H1 (cell line): ENCODE measurements around the gene RGS21. TPM values are rescaled to one million over a fixed set of nuclear protein-coding genes. Genes with fewer than 3 reads are reported as not detected.

Experiments used
- CTCF ChIA-PET: fragments of 300-600 bp; sonication (Branson Sonifier 250); formaldehyde crosslinking; loops from one replicate; lab custom pipeline; 2021; ENCODE audit not compliant: partially characterized antibody; lab: Charles Lee
- POLR2A ChIA-PET: fragments of 300-600 bp; sonication (Branson Sonifier 250); formaldehyde crosslinking; loops from one replicate; lab custom pipeline; 2021; ENCODE audit warnings: inconsistent platforms; ENCODE audit not compliant: partially characterized antibody; lab: Charles Lee
- DNase-seq, 2 experiments: peaks; one replicate each; pipeline versions ENCODE4 v3.0.0 to v3.0.0-alpha.2; 2010 to 2022; ENCODE audit warnings: low spot score in 2 of 2, low read depth in 1 of 2, mixed read lengths in 1 of 2
- FAIRE-seq: peaks from 2 replicates; lab custom pipeline; 2011; peaks lifted over from hg19 to GRCh38; lab: Jason Lieb, UNC
- H2AFZ ChIP-seq: 2 replicates; pipeline ENCODE4 v1.8.1; 2012; ENCODE audit warnings: low read length, inconsistent platforms
- H2AK5ac ChIP-seq: 2 replicates; pipeline ENCODE4 v1.6.1; 2013; ENCODE audit warnings: low read depth, low read length
- H2BK120ac ChIP-seq: replicated peaks from 2 replicates; pipeline ENCODE3; 2013; ENCODE audit warnings: low read depth, low read length, inconsistent platforms
- H2BK12ac ChIP-seq: 2 replicates; pipeline ENCODE4 v1.6.1; 2013; ENCODE audit warnings: low read depth, low read length
- H2BK15ac ChIP-seq: 2 replicates; pipeline ENCODE4 v1.6.1; 2013; ENCODE audit warnings: low read length
- H2BK20ac ChIP-seq: 2 replicates; pipeline ENCODE4 v1.6.1; 2013; ENCODE audit warnings: low read length
- H2BK5ac ChIP-seq: 2 replicates; pipeline ENCODE4 v1.6.1; 2013; ENCODE audit warnings: low read depth, low read length
- H3K14ac ChIP-seq: 2 replicates; pipeline ENCODE4 v1.6.1; 2013; ENCODE audit warnings: inconsistent platforms; ENCODE audit not compliant: insufficient read length
- H3K18ac ChIP-seq: 2 replicates; pipeline ENCODE4 v1.6.1; 2013; ENCODE audit warnings: low read length; ENCODE audit errors: extremely low read depth
- H3K23ac ChIP-seq: 2 replicates; pipeline ENCODE4 v1.6.1; 2013; ENCODE audit warnings: inconsistent platforms; ENCODE audit not compliant: insufficient read length
- H3K23me2 ChIP-seq: 2 replicates; pipeline ENCODE4 v1.6.1; 2013; ENCODE audit warnings: low read depth, low read length
- H3K27ac ChIP-seq: 2 replicates; pipeline ENCODE4 v1.6.1; 2011; ENCODE audit warnings: low read depth, low read length, inconsistent platforms
- H3K27me3 ChIP-seq, 4 experiments: replicated peaks in 1 of 4; 1 replicate in 1 of 4; 2 replicates in 3 of 4; pipeline versions ENCODE4 v1.6.1 to v1.8.1; 2011 to 2013; ENCODE audit warnings: low read length in 3 of 4, mild to moderate bottlenecking in 3 of 4, inconsistent platforms in 2 of 4, mixed read lengths in 2 of 4, moderate library complexity in 1 of 4; ENCODE audit not compliant: control insufficient read depth in 3 of 4, insufficient read depth in 3 of 4; ENCODE audit errors: extremely low read depth in 1 of 4
- H3K36me3 ChIP-seq, 4 experiments: 2 replicates each; pipeline versions ENCODE4 v1.6.1 to v1.8.1; 2011 to 2013; ENCODE audit warnings: mild to moderate bottlenecking in 4 of 4, low read length in 3 of 4, moderate library complexity in 2 of 4, control low read depth in 1 of 4, inconsistent platforms in 1 of 4; ENCODE audit not compliant: insufficient read depth in 4 of 4, control insufficient read depth in 2 of 4
- H3K4ac ChIP-seq: replicated peaks from 2 replicates; pipeline ENCODE3; 2013; ENCODE audit warnings: low read length, low read depth, mixed read lengths, inconsistent platforms; ENCODE audit not compliant: insufficient read length
- H3K4me1 ChIP-seq, 4 experiments: replicated peaks in 1 of 4; 1 replicate in 1 of 4; 2 replicates in 3 of 4; pipeline versions ENCODE4 v1.6.1 to v1.8.1; 2011 to 2013; ENCODE audit warnings: low read length in 3 of 4, inconsistent platforms in 2 of 4, mixed read lengths in 1 of 4; ENCODE audit not compliant: insufficient read depth in 4 of 4, control insufficient read depth in 3 of 4
- H3K4me2 ChIP-seq, 2 experiments: 2 replicates each; pipeline versions ENCODE4 v1.6.1 to v1.8.1; 2011 to 2013; ENCODE audit warnings: low read depth in 2 of 2, low read length in 2 of 2, control low read depth in 1 of 2, inconsistent platforms in 1 of 2, mild to moderate bottlenecking in 1 of 2; ENCODE audit not compliant: insufficient read depth in 1 of 2
- H3K4me3 ChIP-seq, 4 experiments: fragments of 200-600, 300-600 bp in 1 of 4; sonication (generic), shearing (Covaris generic), sonication (Bioruptor Twin) in 1 of 4; 2 replicates each; pipeline versions ENCODE4 v1.5.1 to v1.8.1; 2011 to 2016; ENCODE audit warnings: low read length in 4 of 4, low read depth in 3 of 4, control low read depth in 2 of 4, inconsistent platforms in 2 of 4, mild to moderate bottlenecking in 2 of 4, mixed read lengths in 1 of 4, moderate library complexity in 1 of 4; ENCODE audit not compliant: insufficient read depth in 2 of 4; ENCODE audit errors: extremely low read depth in 1 of 4
- H3K56ac ChIP-seq: replicated peaks from 2 replicates; pipeline ENCODE3; 2013; ENCODE audit warnings: low read depth, mild to moderate bottlenecking, mixed read lengths, low read length, inconsistent platforms; ENCODE audit not compliant: insufficient read length
- H3K79me1 ChIP-seq: 2 replicates; pipeline ENCODE4 v1.6.1; 2013; ENCODE audit warnings: low read depth, low read length, control low read depth
- H3K79me2 ChIP-seq, 2 experiments: 2 replicates each; pipeline versions ENCODE4 v1.6.1 to v1.8.1; 2012 to 2013; ENCODE audit warnings: low read length in 2 of 2, mild to moderate bottlenecking in 2 of 2, inconsistent platforms in 1 of 2; ENCODE audit not compliant: insufficient read depth in 2 of 2, control insufficient read depth in 1 of 2
- H3K9ac ChIP-seq, 4 experiments: replicated peaks in 1 of 4; 1 replicate in 1 of 4; 2 replicates in 3 of 4; pipeline versions ENCODE4 v1.6.1 to v1.8.1; 2011 to 2013; ENCODE audit warnings: low read depth in 3 of 4, low read length in 3 of 4, control low read depth in 2 of 4, mild to moderate bottlenecking in 2 of 4, moderate library complexity in 2 of 4, inconsistent platforms in 1 of 4; ENCODE audit errors: extremely low read depth in 1 of 4
- H3K9me3 ChIP-seq, 2 experiments: 2 replicates each; pipeline versions ENCODE4 v1.6.1 to v1.8.1; 2012 to 2013; ENCODE audit warnings: mild to moderate bottlenecking in 2 of 2, moderate library complexity in 2 of 2, control low read depth in 1 of 2, inconsistent platforms in 1 of 2, low read depth in 1 of 2, low read length in 1 of 2, mixed read lengths in 1 of 2; ENCODE audit not compliant: insufficient read depth in 2 of 2
- H4K20me1 ChIP-seq, 2 experiments: replicated peaks in 1 of 2; 2 replicates each; pipeline versions ENCODE3 to v1.8.1; 2011 to 2013; ENCODE audit warnings: inconsistent platforms in 2 of 2, low read length in 2 of 2, mild to moderate bottlenecking in 1 of 2; ENCODE audit not compliant: insufficient read depth in 2 of 2, control insufficient read depth in 1 of 2
- H4K5ac ChIP-seq: 2 replicates; pipeline ENCODE4 v1.6.1; 2013; ENCODE audit warnings: low read length, low read depth, mixed read lengths, inconsistent platforms; ENCODE audit not compliant: insufficient read length
- H4K8ac ChIP-seq: 2 replicates; pipeline ENCODE4 v1.8.0; 2013; ENCODE audit warnings: mild to moderate bottlenecking, moderate library complexity, low read length, inconsistent platforms; ENCODE audit not compliant: insufficient read depth; ENCODE audit errors: extremely low read depth
- H4K91ac ChIP-seq: replicated peaks from 2 replicates; pipeline ENCODE3; 2013; ENCODE audit warnings: low read length, mixed read lengths, inconsistent platforms; ENCODE audit not compliant: insufficient read length
- BACH1 ChIP-seq: IDR thresholded peaks from 2 replicates; pipeline ENCODE4 v1.6.1; 2012; ENCODE audit warnings: low read length, improper control_type of control experiment
- BCL11A ChIP-seq, 2 experiments: IDR thresholded peaks; one replicate each; pipeline ENCODE4 v1.6.1; 2011; ENCODE audit warnings: low read depth in 2 of 2, low read length in 2 of 2, mild to moderate bottlenecking in 2 of 2
- CEBPB ChIP-seq: IDR thresholded peaks from 2 replicates; pipeline ENCODE4 v1.6.1; 2012; ENCODE audit warnings: low read depth, low read length
- CHD2 ChIP-seq: IDR thresholded peaks from 2 replicates; pipeline ENCODE4 v1.6.1; 2012; ENCODE audit warnings: low read length, improper control_type of control experiment
- CTBP2 ChIP-seq: IDR thresholded peaks from 2 replicates; pipeline ENCODE4 v1.7.0; 2011; ENCODE audit warnings: borderline replicate concordance, mild to moderate bottlenecking, moderate library complexity, mixed read lengths, low read length; ENCODE audit not compliant: insufficient read depth, insufficient read length
- EGR1 ChIP-seq: IDR thresholded peaks from 2 replicates; pipeline ENCODE4 v1.6.1; 2011; ENCODE audit warnings: low read depth, low read length, borderline replicate concordance
- JUND ChIP-seq: IDR thresholded peaks from 2 replicates; pipeline ENCODE4 v1.6.1; 2011; ENCODE audit warnings: mild to moderate bottlenecking, improper control_type of control experiment, low read length
- SIX5 ChIP-seq: IDR thresholded peaks from 2 replicates; pipeline ENCODE4 v1.6.1; 2011; ENCODE audit warnings: mild to moderate bottlenecking, low read depth, low read length
- SP1 ChIP-seq: IDR thresholded peaks from 2 replicates; pipeline ENCODE4 v1.6.1; 2011; ENCODE audit warnings: low read depth, low read length
- SP2 ChIP-seq: IDR thresholded peaks from 2 replicates; pipeline ENCODE4 v1.6.1; 2012; ENCODE audit warnings: mild to moderate bottlenecking, low read length, inconsistent platforms
- SP4 ChIP-seq: IDR thresholded peaks from 2 replicates; pipeline ENCODE4 v1.6.1; 2012; ENCODE audit warnings: low read length, inconsistent platforms
- SUZ12 ChIP-seq: fragments of 200-600 bp; sonication (generic); IDR thresholded peaks from 2 replicates; pipeline ENCODE4 v1.6.1; 2012; ENCODE audit warnings: mild to moderate bottlenecking, inconsistent platforms, low read length, moderate library complexity, mixed read lengths
- TEAD4 ChIP-seq: IDR thresholded peaks from 2 replicates; pipeline ENCODE4 v1.6.1; 2012; ENCODE audit warnings: low read depth, low read length, inconsistent platforms, mixed read lengths
- WGBS, 2 experiments: shearing (Covaris generic) in 1 of 2; methylation state at CpG; one replicate each; pipeline versions ENCODE4 v1.1.6 to v1.1.7; 2013 to 2015; ENCODE audit warnings: low lambda C conversion rate in 2 of 2, mixed read lengths in 2 of 2, inconsistent platforms in 1 of 2, low coverage in 1 of 2, missing lambda C conversion rate in 1 of 2; ENCODE audit not compliant: insufficient replicate concordance in 2 of 2, insufficient coverage in 1 of 2, insufficient read length in 1 of 2; ENCODE audit errors: extremely low coverage in 1 of 2, missing lambda C conversion rate in 1 of 2; 5-methylcytosine and 5-hydroxymethylcytosine counted together
- polyA plus RNA-seq, 7 experiments: library from polyadenylated mRNA; depleted of rRNA in 3 of 7; stranded (reverse) in 5 of 7; unstranded in 2 of 7; fragments of >200 nt in 5 of 7; fragments of 200-250 nt in 2 of 7; gene quantifications; 1 replicate in 5 of 7; 2 replicates in 1 of 7; 4 replicates in 1 of 7; pipeline versions ENCODE4 v1.2.1 to v1.2.3, GENCODE V29; 2011 to 2013; ENCODE audit warnings: missing spikeins in 2 of 7, mixed read lengths in 2 of 7
- total RNA-seq: library from RNA; stranded (reverse); fragmentation: NEBNext Ultra II Directional; extraction: Animal tissue kit (Norgen Biotek cat#: 25700); gene quantifications from 2 replicates; pipeline ENCODE4 v1.2.1, GENCODE V29; 2021

Gene RGS21
- total and polyA plus RNA-seq, 2 of the 8 experiments (the other 6 are each of a cell fraction or from before 2014, with no cell fraction given), result not detected

DNA sequence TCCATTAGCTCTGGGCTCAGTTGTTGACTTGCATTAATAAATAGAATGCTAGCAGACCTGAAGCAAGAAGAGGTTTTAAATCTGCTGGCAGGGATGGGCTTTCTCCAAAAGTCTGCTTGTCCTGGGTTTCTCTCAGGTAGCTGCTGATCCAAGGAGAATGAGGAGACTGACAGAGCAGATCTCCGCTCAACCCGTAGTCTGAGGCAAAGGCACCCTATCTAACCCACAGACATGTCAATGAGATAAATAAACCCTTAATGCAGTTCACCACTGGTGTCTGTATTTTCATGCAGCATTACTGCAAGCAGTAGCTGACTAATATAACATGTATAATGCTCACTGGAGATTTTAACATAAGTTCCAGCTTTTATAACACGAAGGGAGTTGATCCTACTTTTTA, 44.1 kb upstream of the RGS21 start:
- WGBS, 2 experiments, result 89% methylated on average over 3 of the region's 3 CpGs; no CpG with 5 or more reads in 1 of the 2 experiments
- Histone ChIP-seq H3K79me1 (no peaks in the 10 kb centered on the region), H4K20me1 (no peaks in the 10 kb centered on the region), H3K36me3 (no peaks in the 10 kb centered on the region), H2AFZ (0 out of 2 replicates have a peak overlapping the region, but pooled peaks have one; percentile 62), H2AK5ac (no peak overlapping the region), H3K4me1 (no peaks in the 10 kb centered on the region), H3K4me3 (no peak overlapping the region), H2BK5ac (no peak overlapping the region), H3K18ac (no peak overlapping the region), H2BK20ac (no peak overlapping the region), H4K91ac (no peak overlapping the region), H3K23ac (no peak overlapping the region), H3K14ac (no peak overlapping the region), H2BK15ac (no peak overlapping the region), H4K8ac (no peak overlapping the region), H3K27me3 (no peaks in the 10 kb centered on the region), H3K27ac (no peak overlapping the region), H3K79me2 (no peaks in the 10 kb centered on the region), H3K4me2 (no peak overlapping the region), H2BK12ac (no peak overlapping the region), H3K56ac (no peak overlapping the region), H4K5ac (no peak overlapping the region), H3K9ac (peak overlapping the region in 1 of 4 experiments; percentile 8; a peak in 1 of 7 replicates), H3K4ac (no peak overlapping the region), H2BK120ac (no peak overlapping the region), H3K23me2 (no peaks in the 10 kb centered on the region), H3K9me3 (no peaks in the 10 kb centered on the region)
- ChIA-PET POLR2A (no interaction called here), CTCF (no interaction called here)
- no peak for DNase-seq
- FAIRE-seq, result no peak
- TF ChIP-seq BCL11A (IDR thresholded peaks at IDR 0.05; ENCODE audit: low read depth in 2 of 2, low read length in 2 of 2), result no peak
- no peak for TF ChIP-seq TEAD4
- TF ChIP-seq SP4, result no peak
- TF ChIP-seq CHD2, result no peak
- TF ChIP-seq EGR1, result no peak
- TF ChIP-seq SP1, result no peak
- TF ChIP-seq SP2, result no peak
- TF ChIP-seq CTBP2, result no peak
- no peak for TF ChIP-seq SIX5
- no peak for TF ChIP-seq BACH1
- no peak for TF ChIP-seq JUND
- no peak for TF ChIP-seq CEBPB
- no peak for TF ChIP-seq SUZ12
